Fibroblast of lung (primary cell): ENCODE data around the gene RPL39L.

ENCODE experiments used
- EZH2 ChIP-seq: IDR thresholded peaks from 2 replicates; pipeline ENCODE4 v1.5.1; 2012; ENCODE audit warnings: low read length, control low read depth, mild to moderate bottlenecking; ENCODE audit errors: missing control alignments
- TF ChIP-seq, protein P1 (sequence below), 2 donors: IDR thresholded peaks in 1 of 2; conservative IDR thresholded peaks in 1 of 2; 1 replicate in 1 of 2; 2 replicates in 1 of 2; pipeline ENCODE4 v1.5.1; 2011 to 2012; ENCODE audit warnings: low read length in 2 of 2, control low read depth in 1 of 2, inconsistent platforms in 1 of 2, low read depth in 1 of 2, mild to moderate bottlenecking in 1 of 2

DNA sequence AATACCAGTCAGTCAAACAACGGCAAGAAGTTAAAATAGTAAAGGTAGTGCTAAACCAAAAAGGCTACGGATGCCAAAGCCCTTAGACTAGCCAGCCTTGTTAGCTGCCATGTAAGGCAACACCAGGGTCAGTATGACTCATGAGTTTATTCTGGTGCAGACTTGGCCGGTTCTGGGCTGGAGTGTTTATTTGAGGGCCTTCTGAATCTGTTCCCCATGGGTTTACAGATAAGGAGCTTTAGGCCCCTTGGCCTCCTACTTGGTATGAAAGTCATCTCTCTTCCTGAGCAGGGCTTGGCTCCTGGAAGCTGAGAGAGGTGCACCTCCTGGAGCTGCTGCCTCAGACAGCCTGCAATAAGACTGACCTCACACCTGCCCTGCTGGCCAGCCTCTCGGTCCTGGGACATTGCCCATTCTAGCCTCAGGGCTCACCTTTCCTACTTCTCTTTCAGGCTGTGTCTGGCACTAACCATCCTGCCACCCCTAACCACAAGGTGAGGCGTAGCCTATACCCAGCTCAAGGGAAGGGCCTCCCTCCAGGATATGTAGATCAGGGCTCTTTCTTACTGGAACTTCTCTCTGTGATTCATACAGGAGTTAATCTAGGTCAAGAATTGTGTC, 47.6 kb upstream of the RPL39L start:
- TF ChIP-seq EZH2, result no peak
- TF ChIP-seq, protein P1, sequence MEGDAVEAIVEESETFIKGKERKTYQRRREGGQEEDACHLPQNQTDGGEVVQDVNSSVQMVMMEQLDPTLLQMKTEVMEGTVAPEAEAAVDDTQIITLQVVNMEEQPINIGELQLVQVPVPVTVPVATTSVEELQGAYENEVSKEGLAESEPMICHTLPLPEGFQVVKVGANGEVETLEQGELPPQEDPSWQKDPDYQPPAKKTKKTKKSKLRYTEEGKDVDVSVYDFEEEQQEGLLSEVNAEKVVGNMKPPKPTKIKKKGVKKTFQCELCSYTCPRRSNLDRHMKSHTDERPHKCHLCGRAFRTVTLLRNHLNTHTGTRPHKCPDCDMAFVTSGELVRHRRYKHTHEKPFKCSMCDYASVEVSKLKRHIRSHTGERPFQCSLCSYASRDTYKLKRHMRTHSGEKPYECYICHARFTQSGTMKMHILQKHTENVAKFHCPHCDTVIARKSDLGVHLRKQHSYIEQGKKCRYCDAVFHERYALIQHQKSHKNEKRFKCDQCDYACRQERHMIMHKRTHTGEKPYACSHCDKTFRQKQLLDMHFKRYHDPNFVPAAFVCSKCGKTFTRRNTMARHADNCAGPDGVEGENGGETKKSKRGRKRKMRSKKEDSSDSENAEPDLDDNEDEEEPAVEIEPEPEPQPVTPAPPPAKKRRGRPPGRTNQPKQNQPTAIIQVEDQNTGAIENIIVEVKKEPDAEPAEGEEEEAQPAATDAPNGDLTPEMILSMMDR (conservative IDR thresholded peaks at IDR 0.05 in 1 of 2, IDR thresholded peaks at IDR 0.05 in 1 of 2; ENCODE audit: low read depth in 1 of 2, low read length in 2 of 2), result no peak
